ENCODE measurements around the gene EVL.
"Not testable (repeated sequence)": the region's sequence is repeated elsewhere in the genome, so short reads cannot be mapped to it uniquely, and the experiment has no call there.

The EVL gene

DNA sequence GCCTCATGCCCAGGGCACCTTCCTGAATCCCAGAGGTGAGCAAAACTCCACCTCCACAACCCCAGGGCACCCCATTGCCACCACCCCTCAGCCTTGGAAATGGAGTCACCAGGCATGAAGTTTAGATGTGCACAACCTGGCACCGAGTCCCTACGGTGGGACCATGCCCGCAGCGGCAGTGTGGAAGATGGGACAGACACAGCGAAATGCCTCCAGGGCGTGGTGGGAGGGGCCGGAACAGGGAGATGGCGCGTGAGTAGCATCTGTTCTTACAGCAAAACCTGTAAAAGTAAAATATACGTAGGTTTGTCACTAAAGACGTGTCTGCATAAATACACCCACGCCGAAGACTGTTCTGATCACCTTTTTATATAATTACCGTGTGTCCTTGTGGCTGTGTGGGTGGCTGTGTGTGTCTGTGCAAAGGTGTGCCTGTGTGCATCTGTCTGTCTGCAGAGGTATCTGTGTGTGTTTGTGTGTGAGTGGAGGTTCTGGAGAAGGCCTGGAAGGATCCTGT lies 111.6 kb downstream of the EVL start:
- no peak for DNase-seq

DNA sequence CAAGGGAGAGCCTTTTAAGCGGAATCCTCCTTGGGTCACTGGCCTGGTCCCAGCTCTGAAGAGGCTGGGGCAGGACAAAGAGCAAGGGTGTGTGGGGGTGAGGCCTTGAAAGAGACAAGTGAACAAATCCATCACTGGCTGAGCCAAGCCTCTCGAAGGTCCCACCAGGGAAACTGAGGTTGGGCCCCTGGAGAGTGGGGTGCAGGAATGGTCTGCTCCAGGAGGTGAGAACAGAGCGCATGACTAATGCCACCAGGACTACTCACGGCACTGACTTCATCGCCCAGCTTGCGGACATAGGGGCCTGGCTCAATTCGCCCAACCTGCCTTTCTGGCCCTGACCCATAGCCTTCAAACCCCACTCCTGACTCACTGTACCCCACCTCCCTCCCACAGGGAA lies 113.5 kb downstream of the EVL start:
- DNase-seq: no peak

DNA sequence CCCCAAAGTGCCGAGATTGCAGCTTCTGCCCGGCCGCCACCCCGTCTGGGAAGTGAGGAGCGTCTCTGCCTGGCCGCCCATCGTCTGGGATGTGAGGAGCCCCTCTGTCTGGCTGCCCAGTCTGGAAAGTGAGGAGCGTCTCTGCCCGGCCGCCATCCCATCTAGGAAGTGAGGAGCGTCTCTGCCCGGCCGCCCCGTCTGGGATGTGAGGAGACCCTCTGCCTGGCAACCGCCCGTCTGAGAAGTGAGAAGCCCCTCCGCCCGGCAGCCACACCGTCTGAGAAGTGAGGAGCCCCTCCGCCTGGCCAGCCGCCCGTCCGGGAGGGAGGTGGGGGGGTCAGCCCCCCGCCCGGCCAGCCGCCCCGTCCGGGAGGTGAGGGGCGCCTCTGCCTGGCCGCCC lies 115.4 kb downstream of the EVL start:
- DNase-seq: not testable (repeated sequence)

DNA sequence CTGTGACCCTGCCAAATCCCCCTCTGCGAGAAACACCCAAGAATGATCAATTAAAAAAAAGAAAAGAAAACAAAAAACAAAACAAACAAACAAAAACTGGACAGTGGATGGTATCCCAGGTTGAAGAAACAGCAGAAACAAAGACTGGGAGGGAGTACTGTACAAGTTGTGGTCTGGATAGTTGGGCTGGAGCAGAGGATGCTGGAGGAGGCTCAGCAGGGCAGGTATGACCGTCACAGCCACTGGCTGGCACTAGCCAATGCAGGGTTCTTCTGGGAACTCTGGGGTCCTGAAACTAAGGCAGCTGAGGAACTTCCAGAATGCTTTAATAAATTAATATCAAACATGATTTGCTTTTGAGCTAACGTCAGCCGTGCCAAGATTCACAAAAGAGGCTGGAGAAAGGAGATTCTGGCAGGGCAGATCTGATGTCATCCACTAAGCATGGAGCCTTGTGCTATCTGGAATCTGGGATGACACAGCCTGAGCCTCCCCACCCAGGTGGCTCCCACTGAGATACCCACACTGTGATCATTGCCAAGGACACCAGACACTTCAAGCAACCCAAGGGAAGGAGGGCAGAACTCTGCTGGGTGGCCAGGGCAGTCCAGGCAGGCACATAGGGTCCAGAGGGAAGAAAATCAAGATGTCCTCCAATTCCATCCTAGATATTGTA lies 116.8 kb downstream of the EVL start:
- not testable (repeated sequence) for DNase-seq

DNA sequence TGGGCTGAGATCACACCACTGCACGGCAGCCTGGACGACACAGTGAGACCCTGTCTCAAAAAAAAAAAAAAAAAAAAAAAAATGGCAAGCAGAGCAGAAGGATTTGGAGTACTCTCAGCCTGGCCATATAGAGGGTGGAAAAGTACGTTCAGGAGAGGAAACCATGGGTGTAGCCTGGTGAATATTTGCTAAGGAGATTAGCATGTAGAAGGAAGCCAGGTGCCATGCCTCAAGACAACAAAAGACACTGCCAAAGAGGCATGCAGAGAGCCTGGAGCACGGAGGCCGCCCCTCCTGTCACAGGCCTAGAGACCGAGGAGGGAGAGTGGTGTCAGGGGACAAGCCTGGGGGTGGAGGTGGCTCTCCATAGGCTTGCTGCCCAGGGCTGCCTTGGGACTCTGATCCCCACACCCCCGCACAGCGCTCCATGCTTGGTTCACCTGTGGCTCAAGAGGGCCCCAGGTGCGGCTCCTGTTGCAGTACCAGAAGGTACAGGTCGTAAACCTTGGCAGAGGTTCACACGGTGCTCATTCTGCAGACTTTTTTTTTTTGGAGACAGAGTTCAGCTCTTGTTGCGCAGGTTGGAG lies 122.1 kb downstream of the EVL start:
- no peak for DNase-seq

DNA sequence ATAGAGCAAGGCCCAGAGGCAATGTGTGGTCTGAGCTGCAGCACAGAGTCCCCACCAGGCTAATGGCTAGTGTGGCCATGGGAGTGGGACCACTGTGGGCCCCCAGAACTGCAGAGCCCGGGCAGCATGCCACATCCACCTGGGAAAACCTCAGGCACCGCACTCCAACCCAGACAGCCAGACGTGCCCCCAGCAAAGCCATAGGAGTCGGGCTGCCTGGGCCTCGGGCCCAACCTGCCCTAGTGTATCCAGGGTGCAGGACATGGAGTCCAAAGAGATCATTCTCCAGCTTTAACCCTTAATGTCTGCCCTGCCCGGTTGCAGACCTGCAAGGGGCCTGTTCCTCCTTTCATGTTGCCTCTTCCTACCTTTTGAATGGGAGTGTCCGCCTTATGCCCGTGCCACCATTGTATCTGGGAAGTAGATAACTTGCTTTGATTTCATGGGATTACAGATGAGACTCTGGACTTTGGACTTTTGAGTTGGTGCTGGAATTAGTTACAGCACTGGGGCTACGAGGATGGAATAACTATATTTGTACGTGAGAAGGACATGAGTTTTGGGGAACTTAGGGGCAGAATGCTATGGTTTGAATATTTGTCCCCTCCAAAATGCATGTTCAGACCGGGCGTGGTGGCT lies 123.3 kb downstream of the EVL start:
- no peak for DNase-seq

DNA sequence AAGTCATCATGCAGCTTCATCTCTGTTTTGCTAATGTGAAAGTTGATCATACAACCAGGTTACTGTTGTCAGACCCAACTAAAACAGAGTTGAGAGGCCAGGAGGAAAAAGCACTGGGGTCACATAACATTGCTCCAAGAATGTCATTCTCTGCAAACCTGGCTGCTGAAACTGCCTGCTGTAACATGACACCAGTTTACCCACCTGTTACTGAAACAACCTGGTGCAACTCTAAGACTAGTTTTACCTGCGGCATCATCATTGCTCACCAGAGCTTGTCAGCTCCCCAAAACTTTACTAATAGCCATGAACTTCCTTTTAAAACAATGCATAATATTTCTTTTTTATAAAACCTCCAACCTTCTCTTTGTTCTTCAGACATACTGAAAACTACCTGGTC lies 124.9 kb downstream of the EVL start:
- DNase-seq: no peak

DNA sequence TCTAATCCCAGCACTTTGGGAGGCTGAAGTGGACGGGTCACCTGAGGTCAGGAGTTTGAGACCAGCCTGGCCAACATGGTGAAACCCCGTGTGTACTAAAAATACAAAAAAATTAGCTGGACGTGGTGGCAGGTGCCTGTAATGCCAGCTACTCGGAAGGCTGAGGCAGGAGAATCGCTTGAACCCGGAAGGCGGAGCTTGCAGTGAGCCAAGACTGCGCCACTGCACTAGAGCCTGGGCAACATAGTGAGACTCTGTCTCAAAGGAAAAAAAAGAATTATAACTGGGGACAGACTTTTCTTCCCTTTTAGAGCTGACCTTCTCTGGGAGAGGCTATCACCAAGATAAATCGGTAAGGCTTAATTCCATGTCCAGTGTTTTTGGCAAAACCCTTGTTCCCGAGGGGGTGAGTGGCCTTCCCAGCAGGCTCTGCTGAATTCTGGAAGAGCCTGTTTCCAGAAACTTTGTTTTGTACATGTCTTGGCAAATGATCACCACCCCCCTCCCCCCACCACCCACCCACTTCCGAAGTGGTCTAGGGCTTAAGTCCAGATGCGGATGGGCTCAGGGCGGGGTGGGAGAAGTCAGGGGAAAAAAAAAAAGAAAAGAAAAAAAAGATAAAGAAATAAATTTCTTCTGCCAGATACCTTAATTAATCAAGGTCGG lies 126.5 kb downstream of the EVL start:
- no peak for DNase-seq

DNA sequence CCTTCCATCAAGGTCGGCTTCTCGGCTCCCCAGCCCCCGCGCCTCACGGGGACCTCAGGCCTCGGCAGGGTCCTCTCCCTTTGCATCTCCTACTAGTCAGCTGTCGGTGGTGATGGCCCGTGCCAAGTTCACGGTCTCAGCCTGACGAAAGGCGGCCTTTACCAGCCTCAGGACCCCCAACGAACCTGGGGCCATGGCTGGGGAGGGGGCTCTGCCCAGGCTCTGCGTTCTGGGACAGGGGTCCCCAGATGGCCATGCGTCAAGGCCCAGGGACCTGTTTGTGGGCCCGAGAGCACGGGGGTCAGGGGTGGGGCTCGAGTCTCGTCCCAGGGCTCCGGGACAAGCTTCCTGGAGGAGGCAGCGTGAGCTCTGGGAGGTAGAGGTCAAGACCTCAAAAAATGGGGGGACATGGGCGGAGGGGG lies 127.0 kb downstream of the EVL start:
- DNase-seq: no peak

DNA sequence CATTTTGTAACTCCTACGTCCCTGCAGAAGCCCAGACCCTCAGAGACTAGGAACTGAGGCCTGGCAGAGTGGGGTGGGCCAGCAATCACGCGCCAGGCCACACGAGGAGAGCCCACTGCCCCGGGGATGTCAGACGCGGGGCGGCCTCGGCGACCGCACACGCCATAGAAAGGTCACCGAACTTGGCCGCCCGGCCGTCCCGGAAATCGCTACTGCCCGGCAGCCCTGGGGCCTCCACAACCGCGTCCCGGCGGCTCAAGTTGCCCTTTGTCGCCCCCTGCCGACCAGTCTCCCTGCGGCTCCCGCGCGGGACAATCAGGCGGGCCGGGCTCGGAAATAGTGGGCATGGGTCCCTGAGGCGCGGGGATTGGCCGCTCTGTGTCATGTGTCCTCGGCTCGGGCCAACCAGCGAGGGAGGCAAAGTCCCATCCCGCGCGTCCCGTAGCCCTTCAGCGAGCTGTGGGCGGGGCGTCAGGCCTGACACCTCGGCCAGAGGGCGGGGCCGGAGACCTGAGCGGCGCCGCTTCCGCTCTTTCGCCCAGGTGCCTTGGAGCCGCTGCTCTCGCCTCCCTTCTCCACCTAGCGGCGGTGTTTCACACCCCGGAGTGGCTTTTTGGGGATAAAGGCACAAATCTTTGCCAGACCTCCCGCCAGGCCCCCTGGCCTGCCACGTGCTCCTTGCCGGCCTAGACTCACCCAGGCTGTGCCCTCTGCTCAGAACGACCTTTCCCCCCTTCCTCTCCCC lies 127.6 kb downstream of the EVL start:
- DNase-seq: peak; percentile 97
